Keratinocyte (primary cell): ENCODE data around the gene IGSF6. TPM values are rescaled to one million over a fixed set of nuclear protein-coding genes. Genes with fewer than 3 reads are reported as not detected.

ENCODE experiments used
- DNase-seq: peaks from one replicate; pipeline ENCODE4 v3.0.0-alpha.2; 2011; ENCODE audit warnings: low read depth, missing footprints, low spot score
- FAIRE-seq: peaks from 2 replicates; lab custom pipeline; 2011; peaks lifted over from hg19 to GRCh38; lab: Jason Lieb, UNC
- H2AFZ ChIP-seq: 2 replicates; pipeline ENCODE4 v1.6.0; 2012; ENCODE audit warnings: low read length, control low read depth, inconsistent platforms; ENCODE audit not compliant: control insufficient read depth
- H3K27ac ChIP-seq: 2 replicates; pipeline ENCODE4 v1.5.1; 2011; ENCODE audit warnings: low read length; ENCODE audit not compliant: control insufficient read depth, insufficient read depth
- H3K27me3 ChIP-seq: 3 replicates; pipeline ENCODE4 v1.6.0; 2011; ENCODE audit warnings: low read length; ENCODE audit not compliant: control insufficient read depth, insufficient read depth; ENCODE audit errors: extremely low read depth
- H3K36me3 ChIP-seq, 2 experiments: 2 replicates in 1 of 2; 3 replicates in 1 of 2; pipeline ENCODE4 v1.5.1; 2011; ENCODE audit warnings: low read length in 2 of 2, mild to moderate bottlenecking in 1 of 2; ENCODE audit not compliant: control insufficient read depth in 2 of 2, insufficient read depth in 2 of 2; ENCODE audit errors: extremely low read depth in 1 of 2
- H3K4me1 ChIP-seq: 3 replicates; pipeline ENCODE4 v1.5.1; 2011; ENCODE audit warnings: low read length; ENCODE audit not compliant: control insufficient read depth, insufficient read depth; ENCODE audit errors: extremely low read depth
- H3K4me2 ChIP-seq: 3 replicates; pipeline ENCODE4 v1.6.0; 2011; ENCODE audit warnings: low read depth, low read length; ENCODE audit not compliant: control insufficient read depth, insufficient read depth; ENCODE audit errors: extremely low read depth
- H3K4me3 ChIP-seq, 3 experiments: fragments of 200-600 bp in 1 of 3; sonication (generic) in 1 of 3; 2 replicates in 2 of 3; 3 replicates in 1 of 3; pipeline ENCODE4 v1.5.1; 2011 to 2016; ENCODE audit warnings: low read length in 3 of 3, mild to moderate bottlenecking in 3 of 3, control low read depth in 2 of 3, inconsistent platforms in 1 of 3, low read depth in 1 of 3, mixed read lengths in 1 of 3, mixed run types in 1 of 3, moderate library complexity in 1 of 3; ENCODE audit not compliant: control insufficient read depth in 2 of 3, insufficient read depth in 2 of 3; ENCODE audit errors: extremely low read depth in 1 of 3
- H3K79me2 ChIP-seq: 2 replicates; pipeline ENCODE4 v1.6.0; 2012; ENCODE audit warnings: low read length; ENCODE audit not compliant: control insufficient read depth, insufficient read depth
- H3K9ac ChIP-seq: 3 replicates; pipeline ENCODE4 v1.6.0; 2011; ENCODE audit warnings: low read length; ENCODE audit not compliant: control insufficient read depth, insufficient read depth; ENCODE audit errors: extremely low read depth
- H3K9me1 ChIP-seq: 3 replicates; pipeline ENCODE4 v1.6.0; 2011; ENCODE audit warnings: low read length; ENCODE audit not compliant: control insufficient read depth, insufficient read depth; ENCODE audit errors: extremely low read depth
- H3K9me3 ChIP-seq: 2 replicates; pipeline ENCODE4 v1.5.1; 2012; ENCODE audit warnings: low read depth, low read length; ENCODE audit not compliant: control insufficient read depth
- H4K20me1 ChIP-seq: 3 replicates; pipeline ENCODE4 v1.6.0; 2011; ENCODE audit warnings: low read length; ENCODE audit not compliant: control insufficient read depth, insufficient read depth; ENCODE audit errors: extremely low read depth
- CTCF ChIP-seq, 3 experiments: IDR thresholded peaks in 1 of 3; conservative IDR thresholded peaks in 1 of 3; optimal IDR thresholded peaks in 1 of 3; 2 replicates in 2 of 3; 3 replicates in 1 of 3; pipeline versions ENCODE3 to v1.5.1; 2011; ENCODE audit warnings: low read length in 3 of 3, mild to moderate bottlenecking in 3 of 3, moderate library complexity in 2 of 3, control low read depth in 1 of 3, inconsistent platforms in 1 of 3; ENCODE audit not compliant: insufficient read depth in 2 of 3; ENCODE audit errors: extremely low read depth in 1 of 3
- EZH2 ChIP-seq: IDR thresholded peaks from one replicate; pipeline ENCODE4 v1.6.1; 2012; ENCODE audit warnings: inconsistent platforms, mild to moderate bottlenecking, low read length, moderate library complexity
- dilution Hi-C: fragments of 300-500 bp; cut with MboI; formaldehyde crosslinking; loops from one replicate; pipeline ENCODE4 v1.7.0; 2020; ENCODE audit warnings: low sequenced_read_pairs; ENCODE audit not compliant: extremely low pct_ligation_motif_present
- polyA plus RNA-seq, 5 experiments: library from polyadenylated mRNA; depleted of rRNA in 3 of 5; stranded (reverse) in 3 of 5; stranded (forward) in 1 of 5; unstranded in 1 of 5; fragments of >200 nt; gene quantifications; 1 replicate in 1 of 5; 2 replicates in 3 of 5; 3 replicates in 1 of 5; pipeline versions ENCODE4 v1.2.1 to v1.2.3, GENCODE V29; 2011 to 2012; ENCODE audit warnings: missing spikeins in 2 of 5, low read depth in 1 of 5, low replicate concordance in 1 of 5

The IGSF6 gene
- polyA plus RNA-seq, 1 donor (not counting 4 experiments of a cell fraction or from before 2014, with no cell fraction given) = not detected

GRCh38 chr16:21614896-21615295 lies 37.5 kb downstream of the IGSF6 start:
- TF ChIP-seq CTCF (optimal IDR thresholded peaks at IDR 0.05 in 1 of 3, IDR thresholded peaks at IDR 0.05 in 1 of 3, conservative IDR thresholded peaks at IDR 0.05 in 1 of 3; ENCODE audit: extremely low read depth in 1 of 3, insufficient read depth in 2 of 3, low read length in 3 of 3) (no peak), EZH2 (no peak)
- dilution Hi-C loops = no loop called here
- Histone ChIP-seq H3K4me3 (no peak overlapping the region), H4K20me1 (no peaks in the 10 kb centered on the region), H3K9me1 (peaks cover 6% of the 10 kb centered on the region), H2AFZ (no peak overlapping the region), H3K27ac (no peak overlapping the region), H3K79me2 (peaks cover 57% of the 10 kb centered on the region), H3K4me1 (peaks cover 14% of the 10 kb centered on the region), H3K36me3 (peaks cover 0 to 3% of the 10 kb centered on the region in 2 experiments), H3K27me3 (no peaks in the 10 kb centered on the region), H3K4me2 (no peak overlapping the region), H3K9ac (no peak overlapping the region), H3K9me3 (no peaks in the 10 kb centered on the region)
- DNase-seq = no peak
- no peak for FAIRE-seq

GRCh38 chr16:21613781-21614180 lies 38.6 kb downstream of the IGSF6 start:
- Histone ChIP-seq H3K27ac (no peak overlapping the region), H3K9me1 (peaks cover 8% of the 10 kb centered on the region), H3K9me3 (no peaks in the 10 kb centered on the region), H3K4me2 (no peak overlapping the region), H3K4me1 (peaks cover 14% of the 10 kb centered on the region), H3K9ac (no peak overlapping the region), H3K36me3 (peaks cover 0 to 2% of the 10 kb centered on the region in 2 experiments), H3K4me3 (no peak overlapping the region), H4K20me1 (no peaks in the 10 kb centered on the region), H3K79me2 (peaks cover 68% of the 10 kb centered on the region), H2AFZ (no peak overlapping the region), H3K27me3 (no peaks in the 10 kb centered on the region)
- dilution Hi-C loops = no loop called here
- FAIRE-seq (no peak), DNase-seq (no peak)
- TF ChIP-seq EZH2 (no peak), CTCF (optimal IDR thresholded peaks at IDR 0.05 in 1 of 3, IDR thresholded peaks at IDR 0.05 in 1 of 3, conservative IDR thresholded peaks at IDR 0.05 in 1 of 3; ENCODE audit: extremely low read depth in 1 of 3, insufficient read depth in 2 of 3, low read length in 3 of 3) (no peak)
